ENCODE data around the gene PRUNE2. TPM values are rescaled to one million over a fixed set of nuclear protein-coding genes. Genes with fewer than 3 reads are reported as not detected.

PRUNE2 gene
- total RNA-seq, 4 donors from 2014 or later, result 3.7 to 7.8 (median 4.9) TPM

DNA sequence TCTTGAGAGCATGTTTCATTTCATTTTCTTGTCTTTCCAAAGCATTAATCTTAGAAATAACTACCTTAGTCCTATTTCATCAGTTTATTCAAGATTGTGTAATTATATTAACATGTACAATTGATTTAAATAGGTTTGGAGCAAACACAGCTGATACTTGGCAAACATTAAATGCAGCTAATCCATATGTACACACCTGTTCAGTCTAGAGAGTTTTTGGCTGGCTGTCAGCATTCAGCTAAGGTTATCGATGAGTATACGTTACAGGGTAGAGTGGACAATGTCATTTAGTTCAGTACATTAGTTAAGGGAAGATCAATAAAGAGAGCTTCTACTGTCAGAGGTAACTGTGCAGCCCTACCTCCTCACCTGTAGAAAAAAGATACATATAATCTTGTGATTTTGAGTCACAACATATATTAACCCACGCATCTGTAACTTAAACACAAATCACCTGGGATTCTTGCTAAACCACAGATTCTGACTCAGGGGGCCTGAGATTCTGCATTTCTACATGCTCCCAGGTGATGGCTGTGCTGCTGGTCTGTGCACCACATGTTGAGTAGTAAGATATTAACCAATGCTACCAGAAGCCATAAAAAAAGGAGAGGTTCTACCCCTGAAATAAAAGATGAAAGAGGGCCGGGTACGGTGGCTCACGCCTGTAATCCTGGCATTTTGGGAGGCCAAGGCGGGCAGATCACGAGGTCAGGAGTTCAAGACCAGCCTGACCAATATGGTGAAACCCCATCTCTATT is 175.8 kb downstream of the PRUNE2 start:
- Histone ChIP-seq H3K27me3 (no peaks in the 10 kb centered on the region), H3K4me3 (replicated peaks in 1 of 3) (no peak overlapping the region), H3K9me3 (no peaks in the 10 kb centered on the region), H3K4me1 (peaks cover 4% of the 10 kb centered on the region in 2 donors), H3K36me3 (no peaks in the 10 kb centered on the region), H3K27ac (no peak overlapping the region)
- TF ChIP-seq, protein P1, sequence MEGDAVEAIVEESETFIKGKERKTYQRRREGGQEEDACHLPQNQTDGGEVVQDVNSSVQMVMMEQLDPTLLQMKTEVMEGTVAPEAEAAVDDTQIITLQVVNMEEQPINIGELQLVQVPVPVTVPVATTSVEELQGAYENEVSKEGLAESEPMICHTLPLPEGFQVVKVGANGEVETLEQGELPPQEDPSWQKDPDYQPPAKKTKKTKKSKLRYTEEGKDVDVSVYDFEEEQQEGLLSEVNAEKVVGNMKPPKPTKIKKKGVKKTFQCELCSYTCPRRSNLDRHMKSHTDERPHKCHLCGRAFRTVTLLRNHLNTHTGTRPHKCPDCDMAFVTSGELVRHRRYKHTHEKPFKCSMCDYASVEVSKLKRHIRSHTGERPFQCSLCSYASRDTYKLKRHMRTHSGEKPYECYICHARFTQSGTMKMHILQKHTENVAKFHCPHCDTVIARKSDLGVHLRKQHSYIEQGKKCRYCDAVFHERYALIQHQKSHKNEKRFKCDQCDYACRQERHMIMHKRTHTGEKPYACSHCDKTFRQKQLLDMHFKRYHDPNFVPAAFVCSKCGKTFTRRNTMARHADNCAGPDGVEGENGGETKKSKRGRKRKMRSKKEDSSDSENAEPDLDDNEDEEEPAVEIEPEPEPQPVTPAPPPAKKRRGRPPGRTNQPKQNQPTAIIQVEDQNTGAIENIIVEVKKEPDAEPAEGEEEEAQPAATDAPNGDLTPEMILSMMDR (IDR thresholded peaks at IDR 0.05), result no peak
- no peak for TF ChIP-seq POLR2A (IDR thresholded peaks at IDR 0.05)
- 90 to 96% methylated on average over 8 of the region's 8 CpGs for WGBS, 2 donors
- intact Hi-C loops (cut with DNase I), result no loop called here
- no peak for DNase-seq

DNA sequence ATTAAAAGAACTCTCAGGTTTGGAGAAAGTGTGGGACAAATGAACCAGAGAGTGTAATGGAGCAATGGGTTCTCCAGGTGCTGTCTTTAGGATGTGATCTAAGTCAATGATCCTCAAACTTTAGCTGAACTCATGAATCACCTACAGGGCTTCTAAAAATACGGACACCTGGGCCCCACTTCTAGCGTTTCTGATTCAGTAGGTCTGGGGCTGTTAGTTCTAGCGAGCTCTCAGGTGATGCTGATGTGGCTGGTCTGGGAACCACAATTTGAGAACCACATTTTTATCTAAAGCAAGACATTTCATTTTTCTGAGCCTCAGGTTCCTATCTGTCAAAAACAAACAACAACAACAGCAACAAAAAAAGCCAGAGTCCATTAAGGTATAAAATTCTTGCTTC is 176.8 kb downstream of the PRUNE2 start:
- H3K27me3 ChIP-seq, result no peaks in the 10 kb centered on the region
- no peaks in the 10 kb centered on the region for H3K36me3 ChIP-seq
- no peak for TF ChIP-seq POLR2A (IDR thresholded peaks at IDR 0.05)
- TF ChIP-seq, protein P1 (IDR thresholded peaks at IDR 0.05), result no peak
- H3K4me3 ChIP-seq (replicated peaks in 1 of 3), result no peak overlapping the region
- 84 to 89% methylated on average over 3 of the region's 3 CpGs for WGBS, 2 donors
- H3K4me1 ChIP-seq, result peaks cover 4% of the 10 kb centered on the region in 2 donors
- DNase-seq, result no peak
- H3K9me3 ChIP-seq, result no peaks in the 10 kb centered on the region
- no peak overlapping the region for H3K27ac ChIP-seq
- intact Hi-C loops (cut with DNase I), result no loop called here

DNA sequence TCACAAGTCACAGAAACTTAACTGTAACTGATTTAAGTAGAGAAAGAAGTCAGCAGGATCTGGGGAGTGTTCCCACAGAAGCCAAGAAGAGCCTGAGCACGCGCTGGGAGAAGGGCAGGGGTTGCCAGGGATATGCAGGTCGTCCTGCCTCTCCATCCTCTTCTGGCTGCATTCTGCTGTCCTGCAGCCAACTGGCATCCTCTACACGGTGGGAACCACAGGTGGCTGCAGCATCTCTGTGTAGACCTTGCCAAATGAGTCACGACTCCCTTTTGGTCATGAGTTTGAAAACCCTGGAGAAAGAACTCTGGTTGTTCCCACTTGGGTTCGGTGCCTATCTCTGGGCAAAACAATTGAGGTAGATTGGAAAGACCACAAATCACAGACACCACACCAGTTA is 180.0 kb downstream of the PRUNE2 start:
- no peak for DNase-seq
- TF ChIP-seq POLR2A (IDR thresholded peaks at IDR 0.05), result no peak
- Histone ChIP-seq H3K36me3 (no peaks in the 10 kb centered on the region), H3K27ac (no peak overlapping the region), H3K27me3 (no peaks in the 10 kb centered on the region), H3K4me1 (peaks cover 4% of the 10 kb centered on the region in 2 donors), H3K4me3 (replicated peaks in 1 of 3) (no peak overlapping the region), H3K9me3 (no peaks in the 10 kb centered on the region)
- intact Hi-C loops (cut with DNase I), result no loop called here
- WGBS, 2 donors, result 63 to 81% methylated on average over 6 of the region's 6 CpGs

DNA sequence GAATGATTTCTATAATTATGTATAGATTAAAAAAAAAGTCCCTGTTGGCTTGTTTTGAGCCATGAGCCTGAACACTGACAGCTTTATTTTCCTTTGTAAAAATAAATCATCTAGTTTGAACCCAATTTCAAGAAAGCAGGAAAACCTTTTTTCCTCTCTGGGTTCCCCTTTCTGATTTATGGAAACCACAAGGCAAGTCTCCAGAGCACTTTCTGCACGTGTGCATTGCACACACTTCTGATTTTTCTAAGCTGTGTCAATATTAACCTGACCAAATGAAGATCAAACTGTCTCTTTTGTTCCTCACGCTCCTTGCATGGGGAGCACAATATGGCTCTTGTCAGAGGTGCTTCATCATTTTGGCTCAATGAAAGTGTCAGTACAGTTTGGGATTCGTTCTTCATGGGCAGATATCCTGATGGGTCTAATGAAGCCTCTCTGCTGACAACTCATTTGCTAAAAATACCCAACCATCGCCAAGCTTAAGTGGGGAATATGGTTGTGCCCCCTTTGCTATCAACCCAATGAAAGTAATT is 180.8 kb downstream of the PRUNE2 start:
- no peaks in the 10 kb centered on the region for H3K9me3 ChIP-seq
- H3K4me1 ChIP-seq, result peaks cover 4% of the 10 kb centered on the region in 2 donors
- intact Hi-C loops (cut with DNase I), result no loop called here

DNA sequence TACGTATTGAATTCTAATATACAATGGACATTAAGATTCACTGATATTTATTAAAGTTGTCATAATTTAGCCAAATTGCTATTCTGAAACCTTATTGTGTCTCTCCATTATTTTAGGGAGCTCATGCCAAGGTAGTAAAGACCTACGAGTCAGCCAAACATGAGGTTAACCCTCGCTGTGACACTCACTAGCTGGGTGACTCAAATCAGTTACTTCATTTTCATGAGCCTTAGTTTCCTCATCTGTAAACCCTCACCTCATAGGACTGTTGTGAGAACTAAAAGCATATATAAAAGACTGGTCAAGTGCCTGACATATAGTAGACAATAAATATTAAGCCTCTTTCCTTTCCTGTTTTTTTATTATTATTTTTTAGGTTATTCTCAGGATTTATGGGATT is 185.7 kb downstream of the PRUNE2 start:
- Histone ChIP-seq H3K4me3 (replicated peaks in 1 of 3) (no peak overlapping the region), H3K36me3 (no peaks in the 10 kb centered on the region), H3K9me3 (no peaks in the 10 kb centered on the region), H3K27me3 (no peaks in the 10 kb centered on the region), H3K27ac (no peak overlapping the region), H3K4me1 (no peaks in the 10 kb centered on the region)
- intact Hi-C loops (cut with DNase I), result no loop called here
- TF ChIP-seq, protein P1 (IDR thresholded peaks at IDR 0.05), result no peak
- TF ChIP-seq POLR2A (IDR thresholded peaks at IDR 0.05), result no peak
- WGBS, 2 donors, result 71 to 82% methylated on average over 3 of the region's 3 CpGs
- no peak for DNase-seq

More for the DNA sequence above, 180.8 kb downstream of the PRUNE2 start:
- no peaks in the 10 kb centered on the region for H3K27me3 ChIP-seq
- H3K4me3 ChIP-seq (replicated peaks in 1 of 3), result no peak overlapping the region
- no peaks in the 10 kb centered on the region for H3K36me3 ChIP-seq
- TF ChIP-seq POLR2A (IDR thresholded peaks at IDR 0.05), result no peak
- TF ChIP-seq, protein P1 (IDR thresholded peaks at IDR 0.05), result no peak
- no peak overlapping the region for H3K27ac ChIP-seq
- no peak for DNase-seq
- WGBS, 2 donors, result 72 to 76% methylated on average over 4 of the region's 4 CpGs
